WTC11 (cell line): ENCODE measurements around the gene PALD1. TPM values are rescaled to one million over a fixed set of nuclear protein-coding genes. Genes with fewer than 3 reads are reported as not detected.
A peak's percentile ranks its signal among the peaks of the same experiment; 100 is the strongest.

Experiments
- ATAC-seq: fragments of 200-7000 bp; cut with Tn5 transposase; 2 replicates; pipeline ENCODE4 v1.10.0; 2021; ENCODE audit warnings: mild to moderate bottlenecking, moderate library complexity
- CTCF ChIA-PET: fragments of 300-600 bp; sonication (Branson Sonifier 250); formaldehyde crosslinking; loops from one replicate; lab custom pipeline; 2021; ENCODE audit warnings: antibody characterized with exemption; lab: Charles Lee
- POLR2A ChIA-PET: fragments of 350-600 bp; sonication (Branson Sonifier 250); formaldehyde crosslinking; loops from one replicate; lab custom pipeline; 2021; ENCODE audit warnings: antibody characterized with exemption; lab: Charles Lee
- DNase-seq: peaks from one replicate; pipeline ENCODE4 v3.0.0; 2021; ENCODE audit warnings: low spot score
- H3K27ac Mint-ChIP-seq: 2 replicates; pipeline ENCODE4 v1.8.0; 2021; ENCODE audit warnings: mixed read lengths
- H3K27me3 Mint-ChIP-seq: 2 replicates; pipeline ENCODE4 v1.8.0; 2021; ENCODE audit warnings: low read depth, mild to moderate bottlenecking, moderate library complexity, mixed read lengths
- H3K36me3 Mint-ChIP-seq: 2 replicates; pipeline ENCODE4 v1.8.0; 2021; ENCODE audit warnings: mixed read lengths
- H3K4me1 Mint-ChIP-seq: 2 replicates; pipeline ENCODE4 v1.8.0; 2022; ENCODE audit warnings: mixed read lengths
- H3K4me3 Mint-ChIP-seq: 2 replicates; pipeline ENCODE4 v1.8.0; 2021; ENCODE audit warnings: mild to moderate bottlenecking, moderate library complexity, mixed read lengths
- H3K9me3 Mint-ChIP-seq: 2 replicates; pipeline ENCODE4 v1.8.0; 2021; ENCODE audit warnings: mixed read lengths
- EMX1 ChIP-seq: fragments of 250-450 bp; sonication (Bioruptor Pico); IDR thresholded peaks from 2 replicates; pipeline ENCODE4 v1.8.0; 2021; ENCODE audit warnings: mild to moderate bottlenecking
- ETV6 ChIP-seq: sonication (generic); formaldehyde crosslinking; IDR thresholded peaks from 2 replicates; pipeline ENCODE4 v1.8.1; 2022; ENCODE audit warnings: mild to moderate bottlenecking, missing genetic modification reagents
- FOXJ3 ChIP-seq: sonication (generic); formaldehyde crosslinking; IDR thresholded peaks from 2 replicates; pipeline ENCODE4 v1.9.0; 2021; ENCODE audit warnings: missing genetic modification reagents, mild to moderate bottlenecking, borderline replicate concordance
- HMGA2 ChIP-seq: fragments of 250-450 bp; sonication (Bioruptor Pico); IDR thresholded peaks from 2 replicates; pipeline ENCODE4 v1.4.0; 2021; ENCODE audit warnings: mild to moderate bottlenecking, moderate library complexity
- NR3C1 ChIP-seq: sonication (generic); formaldehyde crosslinking; conservative IDR thresholded peaks from 2 replicates; pipeline ENCODE4 v1.8.1; 2023; ENCODE audit warnings: low read depth, mild to moderate bottlenecking, missing genetic modification reagents
- SOX15 ChIP-seq: fragments of 250-450 bp; sonication (Bioruptor Pico); IDR thresholded peaks from 2 replicates; pipeline ENCODE4 v1.9.0; 2021; ENCODE audit warnings: mild to moderate bottlenecking
- TEAD1 ChIP-seq: sonication (generic); formaldehyde crosslinking; IDR thresholded peaks from 2 replicates; pipeline ENCODE4 v1.8.0; 2022; ENCODE audit warnings: mild to moderate bottlenecking, missing genetic modification reagents
- TEAD4 ChIP-seq: sonication (generic); formaldehyde crosslinking; IDR thresholded peaks from 2 replicates; pipeline ENCODE4 v1.8.0; 2022; ENCODE audit warnings: mild to moderate bottlenecking, missing genetic modification reagents
- ZNF232 ChIP-seq: sonication (generic); formaldehyde crosslinking; IDR thresholded peaks from 2 replicates; pipeline ENCODE4 v1.8.0; 2022; ENCODE audit warnings: mild to moderate bottlenecking, missing genetic modification reagents
- ZNF423 ChIP-seq: fragments of 250-450 bp; sonication (Bioruptor Pico); IDR thresholded peaks from 2 replicates; pipeline ENCODE4 v2.1.2; 2022; ENCODE audit warnings: mild to moderate bottlenecking, moderate library complexity
- total RNA-seq: library from RNA; stranded (reverse); gene quantifications from 3 replicates; pipeline ENCODE4 v1.2.3, GENCODE V29; 2021
- TF ChIP-seq, protein P1 (sequence below): sonication (generic); formaldehyde crosslinking; IDR thresholded peaks from 2 replicates; pipeline ENCODE4 v1.8.1; 2023; ENCODE audit warnings: mild to moderate bottlenecking, missing genetic modification reagents, moderate library complexity
- TF ChIP-seq, protein P2 (sequence below): fragments of 200-600 bp; IDR thresholded peaks from 2 replicates; pipeline ENCODE4 v1.8.0; 2022; ENCODE audit warnings: antibody characterized with exemption
- TF ChIP-seq, protein P3 (sequence below): sonication (generic); formaldehyde crosslinking; IDR thresholded peaks from 2 replicates; pipeline ENCODE4 v1.8.1; 2023; ENCODE audit warnings: mild to moderate bottlenecking, moderate library complexity, missing genetic modification reagents
- TF ChIP-seq, protein P4 (sequence below): fragments of 250-450 bp; sonication (Bioruptor Pico); IDR thresholded peaks from 2 replicates; pipeline ENCODE4 v1.9.0; 2021; ENCODE audit warnings: mild to moderate bottlenecking
- TF ChIP-seq, protein P5 (sequence below): sonication (generic); formaldehyde crosslinking; IDR thresholded peaks from 2 replicates; pipeline ENCODE4 v1.8.1; 2022; ENCODE audit warnings: low read depth, missing genetic modification reagents, borderline replicate concordance
- TF ChIP-seq, protein P6 (sequence below): fragments of 250-450 bp; sonication (Bioruptor Pico); conservative IDR thresholded peaks from 2 replicates; pipeline ENCODE4 v1.9.0; 2021; ENCODE audit warnings: mild to moderate bottlenecking
- TF ChIP-seq, protein P7 (sequence below): fragments of 250-450 bp; sonication (Bioruptor Pico); IDR thresholded peaks from 2 replicates; pipeline ENCODE4 v2.1.2; 2022; ENCODE audit warnings: mild to moderate bottlenecking, moderate library complexity

The PALD1 gene
- total RNA-seq, 1 experiment from 2014 or later: 43.6 TPM

DNA sequence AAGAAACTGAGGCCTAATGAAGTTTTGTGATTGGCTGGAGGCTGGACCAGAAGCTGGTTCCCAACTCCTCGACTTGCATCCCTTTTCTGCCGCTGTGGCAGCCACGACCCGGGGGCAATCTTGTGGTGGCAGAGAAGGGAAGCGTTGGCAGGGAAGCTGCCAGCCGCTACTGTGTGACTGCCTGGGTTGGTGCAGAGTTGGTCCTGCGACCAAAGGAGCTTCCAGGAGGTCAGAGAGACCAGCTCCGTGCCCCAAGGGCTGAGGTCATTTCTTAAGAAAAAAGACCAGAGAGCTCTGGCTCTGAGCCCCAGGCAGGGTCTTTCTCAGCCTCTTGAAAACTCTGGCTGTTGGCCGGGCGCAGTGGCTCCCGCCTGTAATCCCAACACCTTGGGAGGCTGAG, 76.8 kb downstream of the PALD1 start (continued):
- TF ChIP-seq ZNF423 (CRISPR knock-in tag) (no peak), NR3C1 (no peak), HMGA2 (CRISPR knock-in tag) (no peak), EMX1 (CRISPR knock-in tag) (no peak), TEAD4 (CRISPR knock-in tag) (no peak)
- TF ChIP-seq, protein P1, sequence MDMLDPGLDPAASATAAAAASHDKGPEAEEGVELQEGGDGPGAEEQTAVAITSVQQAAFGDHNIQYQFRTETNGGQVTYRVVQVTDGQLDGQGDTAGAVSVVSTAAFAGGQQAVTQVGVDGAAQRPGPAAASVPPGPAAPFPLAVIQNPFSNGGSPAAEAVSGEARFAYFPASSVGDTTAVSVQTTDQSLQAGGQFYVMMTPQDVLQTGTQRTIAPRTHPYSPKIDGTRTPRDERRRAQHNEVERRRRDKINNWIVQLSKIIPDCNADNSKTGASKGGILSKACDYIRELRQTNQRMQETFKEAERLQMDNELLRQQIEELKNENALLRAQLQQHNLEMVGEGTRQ (CRISPR knock-in tag): no peak
- TF ChIP-seq, protein P2, sequence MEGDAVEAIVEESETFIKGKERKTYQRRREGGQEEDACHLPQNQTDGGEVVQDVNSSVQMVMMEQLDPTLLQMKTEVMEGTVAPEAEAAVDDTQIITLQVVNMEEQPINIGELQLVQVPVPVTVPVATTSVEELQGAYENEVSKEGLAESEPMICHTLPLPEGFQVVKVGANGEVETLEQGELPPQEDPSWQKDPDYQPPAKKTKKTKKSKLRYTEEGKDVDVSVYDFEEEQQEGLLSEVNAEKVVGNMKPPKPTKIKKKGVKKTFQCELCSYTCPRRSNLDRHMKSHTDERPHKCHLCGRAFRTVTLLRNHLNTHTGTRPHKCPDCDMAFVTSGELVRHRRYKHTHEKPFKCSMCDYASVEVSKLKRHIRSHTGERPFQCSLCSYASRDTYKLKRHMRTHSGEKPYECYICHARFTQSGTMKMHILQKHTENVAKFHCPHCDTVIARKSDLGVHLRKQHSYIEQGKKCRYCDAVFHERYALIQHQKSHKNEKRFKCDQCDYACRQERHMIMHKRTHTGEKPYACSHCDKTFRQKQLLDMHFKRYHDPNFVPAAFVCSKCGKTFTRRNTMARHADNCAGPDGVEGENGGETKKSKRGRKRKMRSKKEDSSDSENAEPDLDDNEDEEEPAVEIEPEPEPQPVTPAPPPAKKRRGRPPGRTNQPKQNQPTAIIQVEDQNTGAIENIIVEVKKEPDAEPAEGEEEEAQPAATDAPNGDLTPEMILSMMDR: no peak
- TF ChIP-seq, all 79 proteins: peak for 0

DNA sequence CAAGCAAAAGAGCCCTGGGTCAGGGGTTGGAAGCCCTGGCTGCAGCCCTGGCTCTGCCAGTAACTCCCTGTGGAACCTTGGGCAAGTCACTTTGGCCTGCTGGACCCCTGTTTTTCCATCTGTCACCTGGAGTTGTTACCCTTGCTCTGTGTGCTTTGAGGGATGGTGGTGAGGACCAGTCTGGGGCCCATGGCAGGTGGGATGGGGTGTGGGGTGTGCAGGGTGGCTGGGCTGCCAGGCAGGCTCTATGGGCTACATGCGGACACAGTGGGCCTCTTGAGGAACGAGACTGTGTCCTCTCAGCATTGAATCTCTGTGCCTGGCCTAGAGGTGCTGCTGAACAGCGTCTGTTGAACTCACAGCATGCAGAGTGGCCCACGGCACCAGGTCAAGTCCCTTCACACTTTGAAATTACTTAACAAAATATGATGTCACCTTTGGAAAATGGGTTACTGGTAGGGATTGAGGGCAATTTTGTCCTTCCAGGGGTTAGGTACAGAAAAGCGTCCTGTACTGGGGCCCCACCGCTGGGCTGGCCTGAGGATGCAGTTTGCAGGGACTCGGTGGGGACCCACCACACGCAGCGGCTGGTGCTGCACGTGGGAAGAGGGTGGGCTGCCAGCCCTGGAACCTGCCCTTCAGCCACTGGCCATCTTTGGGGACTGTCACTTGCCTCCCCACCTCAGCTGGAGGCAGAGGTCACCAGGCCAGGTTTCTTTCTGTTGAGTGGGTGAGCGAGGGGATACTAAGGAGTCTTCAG, 78.7 kb downstream of the PALD1 start:
- DNase-seq (peak; percentile 3), ATAC-seq (no peak)
- Mint-ChIP-seq H3K27me3 (no peaks in the 10 kb centered on the region), H3K27ac (no peak overlapping the region), H3K36me3 (peaks cover 14% of the 10 kb centered on the region), H3K9me3 (no peaks in the 10 kb centered on the region), H3K4me1 (peaks cover 21% of the 10 kb centered on the region), H3K4me3 (no peak overlapping the region)
- CTCF ChIA-PET: interaction anchor here (2.6 kb wide), 1 partner anchor 66 kb away, joined by 28 read pairs; no protein-coding TSS in a partner anchor
- TF ChIP-seq, protein P3, sequence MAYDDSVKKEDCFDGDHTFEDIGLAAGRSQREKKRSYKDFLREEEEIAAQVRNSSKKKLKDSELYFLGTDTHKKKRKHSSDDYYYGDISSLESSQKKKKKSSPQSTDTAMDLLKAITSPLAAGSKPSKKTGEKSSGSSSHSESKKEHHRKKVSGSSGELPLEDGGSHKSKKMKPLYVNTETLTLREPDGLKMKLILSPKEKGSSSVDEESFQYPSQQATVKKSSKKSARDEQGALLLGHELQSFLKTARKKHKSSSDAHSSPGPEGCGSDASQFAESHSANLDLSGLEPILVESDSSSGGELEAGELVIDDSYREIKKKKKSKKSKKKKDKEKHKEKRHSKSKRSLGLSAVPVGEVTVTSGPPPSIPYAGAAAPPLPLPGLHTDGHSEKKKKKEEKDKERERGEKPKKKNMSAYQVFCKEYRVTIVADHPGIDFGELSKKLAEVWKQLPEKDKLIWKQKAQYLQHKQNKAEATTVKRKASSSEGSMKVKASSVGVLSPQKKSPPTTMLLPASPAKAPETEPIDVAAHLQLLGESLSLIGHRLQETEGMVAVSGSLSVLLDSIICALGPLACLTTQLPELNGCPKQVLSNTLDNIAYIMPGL (CRISPR knock-in tag): no peak
- no peak for TF ChIP-seq SOX15
- TF ChIP-seq ZNF232 (CRISPR knock-in tag): no peak
- TF ChIP-seq, protein P4, sequence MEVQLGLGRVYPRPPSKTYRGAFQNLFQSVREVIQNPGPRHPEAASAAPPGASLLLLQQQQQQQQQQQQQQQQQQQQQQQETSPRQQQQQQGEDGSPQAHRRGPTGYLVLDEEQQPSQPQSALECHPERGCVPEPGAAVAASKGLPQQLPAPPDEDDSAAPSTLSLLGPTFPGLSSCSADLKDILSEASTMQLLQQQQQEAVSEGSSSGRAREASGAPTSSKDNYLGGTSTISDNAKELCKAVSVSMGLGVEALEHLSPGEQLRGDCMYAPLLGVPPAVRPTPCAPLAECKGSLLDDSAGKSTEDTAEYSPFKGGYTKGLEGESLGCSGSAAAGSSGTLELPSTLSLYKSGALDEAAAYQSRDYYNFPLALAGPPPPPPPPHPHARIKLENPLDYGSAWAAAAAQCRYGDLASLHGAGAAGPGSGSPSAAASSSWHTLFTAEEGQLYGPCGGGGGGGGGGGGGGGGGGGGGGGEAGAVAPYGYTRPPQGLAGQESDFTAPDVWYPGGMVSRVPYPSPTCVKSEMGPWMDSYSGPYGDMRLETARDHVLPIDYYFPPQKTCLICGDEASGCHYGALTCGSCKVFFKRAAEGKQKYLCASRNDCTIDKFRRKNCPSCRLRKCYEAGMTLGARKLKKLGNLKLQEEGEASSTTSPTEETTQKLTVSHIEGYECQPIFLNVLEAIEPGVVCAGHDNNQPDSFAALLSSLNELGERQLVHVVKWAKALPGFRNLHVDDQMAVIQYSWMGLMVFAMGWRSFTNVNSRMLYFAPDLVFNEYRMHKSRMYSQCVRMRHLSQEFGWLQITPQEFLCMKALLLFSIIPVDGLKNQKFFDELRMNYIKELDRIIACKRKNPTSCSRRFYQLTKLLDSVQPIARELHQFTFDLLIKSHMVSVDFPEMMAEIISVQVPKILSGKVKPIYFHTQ (CRISPR knock-in tag): no peak
- no peak for TF ChIP-seq FOXJ3 (CRISPR knock-in tag)
- TF ChIP-seq, protein P5, sequence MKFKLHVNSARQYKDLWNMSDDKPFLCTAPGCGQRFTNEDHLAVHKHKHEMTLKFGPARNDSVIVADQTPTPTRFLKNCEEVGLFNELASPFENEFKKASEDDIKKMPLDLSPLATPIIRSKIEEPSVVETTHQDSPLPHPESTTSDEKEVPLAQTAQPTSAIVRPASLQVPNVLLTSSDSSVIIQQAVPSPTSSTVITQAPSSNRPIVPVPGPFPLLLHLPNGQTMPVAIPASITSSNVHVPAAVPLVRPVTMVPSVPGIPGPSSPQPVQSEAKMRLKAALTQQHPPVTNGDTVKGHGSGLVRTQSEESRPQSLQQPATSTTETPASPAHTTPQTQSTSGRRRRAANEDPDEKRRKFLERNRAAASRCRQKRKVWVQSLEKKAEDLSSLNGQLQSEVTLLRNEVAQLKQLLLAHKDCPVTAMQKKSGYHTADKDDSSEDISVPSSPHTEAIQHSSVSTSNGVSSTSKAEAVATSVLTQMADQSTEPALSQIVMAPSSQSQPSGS (CRISPR knock-in tag): no peak
- no peak for TF ChIP-seq ETV6 (CRISPR knock-in tag)
- POLR2A ChIA-PET: no interaction called here

DNA sequence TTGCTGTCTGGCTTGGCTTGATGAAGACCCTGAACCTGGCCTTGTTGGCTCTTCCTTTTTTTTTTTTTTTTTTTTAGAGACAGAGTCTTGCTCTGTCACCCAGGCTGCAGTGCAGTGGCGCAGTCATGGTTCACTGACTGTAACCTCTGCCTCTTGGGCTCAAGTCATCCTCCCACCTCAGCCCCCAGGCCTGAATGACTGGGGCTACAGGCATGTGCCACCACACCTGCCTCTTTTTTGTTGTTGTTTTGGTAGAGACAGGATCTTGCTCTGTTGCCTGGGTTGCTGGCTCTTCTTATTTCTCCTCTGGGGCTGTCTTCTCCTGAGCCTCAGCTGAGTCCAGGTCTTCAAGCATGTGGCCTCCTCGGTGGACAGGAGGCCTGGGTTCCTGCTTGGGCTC, 79.3 kb downstream of the PALD1 start:
- ChIA-PET CTCF (interaction anchor here (1.3 to 2.6 kb wide), 5 partner anchors 9 to 196 kb away, joined by 3 to 28 read pairs (median 8); no protein-coding TSS in a partner anchor), POLR2A (no interaction called here)
- DNase-seq (no peak), ATAC-seq (no peak)
- Mint-ChIP-seq H3K9me3 (no peaks in the 10 kb centered on the region), H3K4me1 (peaks cover 21% of the 10 kb centered on the region), H3K27me3 (no peaks in the 10 kb centered on the region), H3K36me3 (peaks cover 7% of the 10 kb centered on the region), H3K27ac (peak overlapping the region; percentile 60; the same call in 1 of the 2 replicates), H3K4me3 (no peak overlapping the region)
- TF ChIP-seq, protein P6, sequence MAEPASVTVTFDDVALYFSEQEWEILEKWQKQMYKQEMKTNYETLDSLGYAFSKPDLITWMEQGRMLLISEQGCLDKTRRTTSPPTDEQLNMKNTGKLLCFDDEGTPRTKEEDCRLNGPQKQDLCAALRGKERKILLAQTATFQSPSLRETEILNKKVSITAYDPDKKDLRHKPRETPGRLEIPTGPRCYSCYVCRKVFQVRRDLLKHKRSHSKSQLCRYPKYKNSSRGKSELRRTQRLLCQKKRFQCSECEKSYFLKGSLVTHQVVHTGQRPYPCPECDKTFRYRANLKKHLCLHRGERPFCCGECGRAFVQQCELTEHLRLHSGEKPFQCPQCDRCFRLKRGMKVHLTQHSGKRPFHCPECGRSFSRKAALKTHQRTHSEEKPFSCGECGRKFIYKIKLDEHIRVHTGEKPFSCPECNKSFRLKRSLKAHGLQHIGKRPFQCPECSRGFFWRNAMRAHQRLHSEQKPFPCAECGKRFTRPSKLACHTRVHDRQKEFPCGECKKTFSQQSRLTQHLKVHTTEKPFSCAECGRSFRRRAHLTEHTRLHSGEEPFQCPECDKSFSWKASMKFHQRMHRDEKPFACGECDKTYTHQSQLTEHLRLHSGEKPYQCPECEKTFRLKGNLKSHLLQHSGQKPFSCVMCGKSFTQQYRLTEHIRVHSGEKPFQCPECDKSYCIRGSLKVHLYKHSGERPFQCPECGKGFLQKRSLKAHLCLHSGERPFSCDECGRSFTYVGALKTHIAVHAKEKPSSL (CRISPR knock-in tag): no peak
- TF ChIP-seq TEAD1 (CRISPR knock-in tag): no peak
- TF ChIP-seq, protein P7, sequence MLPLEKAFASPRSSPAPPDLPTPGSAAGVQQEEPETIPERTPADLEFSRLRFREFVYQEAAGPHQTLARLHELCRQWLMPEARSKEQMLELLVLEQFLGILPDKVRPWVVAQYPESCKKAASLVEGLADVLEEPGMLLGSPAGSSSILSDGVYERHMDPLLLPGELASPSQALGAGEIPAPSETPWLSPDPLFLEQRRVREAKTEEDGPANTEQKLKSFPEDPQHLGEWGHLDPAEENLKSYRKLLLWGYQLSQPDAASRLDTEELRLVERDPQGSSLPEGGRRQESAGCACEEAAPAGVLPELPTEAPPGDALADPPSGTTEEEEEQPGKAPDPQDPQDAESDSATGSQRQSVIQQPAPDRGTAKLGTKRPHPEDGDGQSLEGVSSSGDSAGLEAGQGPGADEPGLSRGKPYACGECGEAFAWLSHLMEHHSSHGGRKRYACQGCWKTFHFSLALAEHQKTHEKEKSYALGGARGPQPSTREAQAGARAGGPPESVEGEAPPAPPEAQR (CRISPR knock-in tag): no peak
